K562 (cell line): ENCODE data around the gene MCAT. TPM values are rescaled to one million over a fixed set of nuclear protein-coding genes. Genes with fewer than 3 reads are reported as not detected.

Experiments used
- ATAC-seq: fragments of 200-7000 bp; cut with Tn5 transposase; 3 replicates; pipeline ENCODE4 v1.9.1; 2020; ENCODE audit warnings: moderate library complexity
- BruUV-seq: library from RNA; stranded (reverse); fragments of 400-500 nt; replicated peaks from 2 replicates; lab custom pipeline; 2021; lab: Mats Ljungman, UMichigan
- CTCF ChIA-PET: fragments of 300-600 bp; formaldehyde crosslinking; extraction: SDS; loops from one replicate; lab custom pipeline; 2021; ENCODE audit warnings: low intra/inter-chr PET ratio; lab: Yijun Ruan, JAX
- POLR2A ChIA-PET: fragments of 300-600, 350-650 bp; sonication (Branson Sonifier 250); formaldehyde crosslinking; extraction: SDS; loops from one replicate; lab custom pipeline; 2021; ENCODE audit warnings: antibody characterized with exemption, inconsistent platforms; lab: Yijun Ruan, JAX
- DNase-seq, 4 experiments: peaks; one replicate each; pipeline versions ENCODE4 v3.0.0 to v3.0.0-alpha.2; 2011 to 2018; ENCODE audit warnings: low spot score in 3 of 4, mixed read lengths in 3 of 4; ENCODE audit errors: extremely low read depth in 1 of 4
- FAIRE-seq: peaks from 2 replicates; lab custom pipeline; 2011; peaks lifted over from hg19 to GRCh38; lab: Jason Lieb, UNC
- H2AFZ ChIP-seq: 2 replicates; pipeline ENCODE4 v1.6.0; 2011; ENCODE audit warnings: low read depth, low read length, control low read depth, inconsistent platforms
- H3K27ac ChIP-seq: fragments of 200-600 bp; 3 replicates; pipeline ENCODE4 v1.8.0; 2011; ENCODE audit warnings: low read depth, mild to moderate bottlenecking, control low read depth, inconsistent platforms, low read length, moderate library complexity, mixed read lengths; ENCODE audit errors: extremely low read depth
- H3K27me3 ChIP-seq, 2 experiments: fragments of 300-600 bp in 1 of 2; 2 replicates in 1 of 2; 3 replicates in 1 of 2; pipeline versions ENCODE4 v1.6.0 to v1.8.0; 2011; ENCODE audit warnings: inconsistent platforms in 2 of 2, low read length in 2 of 2, mild to moderate bottlenecking in 1 of 2, mixed read lengths in 1 of 2, moderate library complexity in 1 of 2; ENCODE audit not compliant: control insufficient read depth in 2 of 2, insufficient read depth in 2 of 2
- H3K36me3 ChIP-seq: fragments of 300-600 bp; 3 replicates; pipeline ENCODE4 v1.8.0; 2011; ENCODE audit warnings: mild to moderate bottlenecking, low read length, inconsistent platforms; ENCODE audit not compliant: control insufficient read depth, insufficient read depth
- H3K4me1 ChIP-seq, 2 experiments: fragments of 200-600 bp in 1 of 2; replicated peaks in 1 of 2; 2 replicates in 1 of 2; 3 replicates in 1 of 2; pipeline versions ENCODE4 v1.5.1 to v1.8.0; 2011; ENCODE audit warnings: inconsistent platforms in 2 of 2, low read length in 2 of 2, mild to moderate bottlenecking in 1 of 2, mixed read lengths in 1 of 2, moderate library complexity in 1 of 2; ENCODE audit not compliant: control insufficient read depth in 2 of 2, insufficient read depth in 2 of 2
- H3K4me2 ChIP-seq: 2 replicates; pipeline ENCODE4 v1.6.1; 2011; ENCODE audit warnings: low read length, control low read depth, inconsistent platforms, mixed read lengths; ENCODE audit not compliant: insufficient read depth
- H3K4me3 ChIP-seq: fragments of 200-600 bp; sonication (generic), shearing (Covaris generic); 2 replicates; pipeline ENCODE4 v1.5.1; 2016; ENCODE audit warnings: control low read depth, inconsistent platforms
- H3K79me2 ChIP-seq: fragments of 200-600 bp; 3 replicates; pipeline ENCODE4 v1.8.0; 2011; ENCODE audit warnings: low read length, inconsistent platforms; ENCODE audit not compliant: control insufficient read depth, insufficient read depth
- H3K9ac ChIP-seq, 2 experiments: 2 replicates each; pipeline versions ENCODE4 v1.6.0 to v1.6.1; 2011; ENCODE audit warnings: low read depth in 2 of 2, low read length in 2 of 2, control low read depth in 1 of 2, inconsistent platforms in 1 of 2, mild to moderate bottlenecking in 1 of 2, mixed read lengths in 1 of 2; ENCODE audit not compliant: insufficient read depth in 1 of 2
- H3K9me1 ChIP-seq: one replicate; pipeline ENCODE4 v1.6.0; 2011; ENCODE audit warnings: inconsistent platforms, mild to moderate bottlenecking, low read length, moderate library complexity; ENCODE audit not compliant: control insufficient read depth, insufficient read depth
- H3K9me3 ChIP-seq: replicated peaks from 2 replicates; pipeline ENCODE4 v1.5.1; 2011; ENCODE audit warnings: low read depth, low read length, inconsistent platforms; ENCODE audit not compliant: control insufficient read depth, insufficient read depth
- H4K20me1 ChIP-seq: replicated peaks from 2 replicates; pipeline ENCODE4 v1.6.1; 2011; ENCODE audit warnings: low read length, inconsistent platforms, mixed read lengths; ENCODE audit not compliant: control insufficient read depth, insufficient read depth
- BRD9 ChIP-seq: fragments of 450-650 bp; IDR thresholded peaks from 2 replicates; pipeline ENCODE4 v1.6.1; 2018; ENCODE audit warnings: low read depth; ENCODE audit not compliant: partially characterized antibody
- CBX1 ChIP-seq: sonication (generic); IDR thresholded peaks from 2 replicates; pipeline ENCODE4 v1.6.1; 2016; ENCODE audit warnings: antibody characterized with exemption, low read depth, mild to moderate bottlenecking
- CTBP1 ChIP-seq: fragments of 450-650 bp; IDR thresholded peaks from 2 replicates; pipeline ENCODE4 v1.6.1; 2016; ENCODE audit warnings: borderline replicate concordance
- EGR1 ChIP-seq: fragments of 450-650 bp; conservative IDR thresholded peaks from 2 replicates; pipeline ENCODE4 v1.6.1; 2017; ENCODE audit warnings: mild to moderate bottlenecking
- KAT7 ChIP-seq: sonication (generic); formaldehyde crosslinking; IDR thresholded peaks from 2 replicates; pipeline ENCODE4 v1.8.0; 2022; ENCODE audit warnings: missing genetic modification reagents, mild to moderate bottlenecking, borderline replicate concordance
- PTTG1 ChIP-seq: fragments of 450-650 bp; IDR thresholded peaks from 2 replicates; pipeline ENCODE4 v1.6.1; 2016; ENCODE audit warnings: low read depth, mild to moderate bottlenecking, missing genetic modification characterization, missing compliant biosample characterization
- WGBS: fragments of 100-300 bp; shearing (Covaris generic); methylation state at CpG from one replicate; pipeline ENCODE4 v1.1.6; 2016; ENCODE audit warnings: low coverage, mixed read lengths; ENCODE audit not compliant: insufficient coverage; ENCODE audit errors: missing lambda C conversion rate; 5-methylcytosine and 5-hydroxymethylcytosine counted together
- in situ Hi-C: fragments of 300-500 bp; cut with MboI; formaldehyde crosslinking; loops from 4 replicates; pipeline ENCODE4 v1.15.0; 2018; ENCODE audit warnings: inconsistent platforms, mixed read lengths
- intact Hi-C: fragments of 100-400 bp; cut with micrococcal nuclease; formaldehyde crosslinking; loops from 2 replicates; pipeline ENCODE4 v1.14.2; 2022
- polyA plus RNA-seq, 8 experiments: library from polyadenylated mRNA; depleted of rRNA in 4 of 8; stranded (reverse) in 5 of 8; unstranded in 3 of 8; fragments of >200 nt; fragmentation: Nextera tagmentation in 2 of 8; fragmentation: Illumina TruSeq in 1 of 8; extraction: Ambion mirVana in 2 of 8; extraction: Trizol in 1 of 8; gene quantifications; 2 replicates each; pipeline versions ENCODE4 v1.2.1 to v1.2.3, GENCODE V29; 2011 to 2014; ENCODE audit warnings: inconsistent platforms in 1 of 8, missing spikeins in 1 of 8
- total RNA-seq, 7 experiments: library from RNA; depleted of rRNA in 6 of 7; stranded (reverse); fragments of >200 nt in 6 of 7; fragmentation: Illumina TruSeq in 2 of 7; extraction: Trizol in 2 of 7; gene quantifications; 2 replicates each; pipeline versions ENCODE4 v1.2.1 to v1.2.3, GENCODE V29; 2011 to 2021; ENCODE audit warnings: low replicate concordance in 1 of 7
- TF ChIP-seq, protein P1 (sequence below): sonication (generic); IDR thresholded peaks from 2 replicates; pipeline ENCODE4 v1.6.1; 2016
- TF ChIP-seq, protein P2 (sequence below), 2 experiments: fragments of 450-650 bp in 1 of 2; IDR thresholded peaks; 2 replicates each; pipeline ENCODE4 v1.6.1; 2011 to 2017; ENCODE audit warnings: low read depth in 2 of 2, antibody characterized with exemption in 1 of 2, borderline replicate concordance in 1 of 2, low read length in 1 of 2, mild to moderate bottlenecking in 1 of 2, mixed read lengths in 1 of 2; ENCODE audit not compliant: control insufficient read depth in 1 of 2
- TF ChIP-seq, protein P3 (sequence below): fragments of 250-450 bp; sonication (Bioruptor Pico); IDR thresholded peaks from 2 replicates; pipeline ENCODE4 v1.8.0; 2022; ENCODE audit warnings: inconsistent platforms, mild to moderate bottlenecking, moderate library complexity, borderline replicate concordance
- TF ChIP-seq, protein P4 (sequence below): sonication (generic); formaldehyde crosslinking; IDR thresholded peaks from 2 replicates; pipeline ENCODE4 v1.8.0; 2022; ENCODE audit warnings: missing genetic modification reagents, mild to moderate bottlenecking, borderline replicate concordance

MCAT gene
- total and polyA plus RNA-seq, 9 of the 15 experiments (the other 6 are each of a cell fraction or from before 2014, with no cell fraction given) = 3.3 to 27.8 (median 13.9) TPM

DNA sequence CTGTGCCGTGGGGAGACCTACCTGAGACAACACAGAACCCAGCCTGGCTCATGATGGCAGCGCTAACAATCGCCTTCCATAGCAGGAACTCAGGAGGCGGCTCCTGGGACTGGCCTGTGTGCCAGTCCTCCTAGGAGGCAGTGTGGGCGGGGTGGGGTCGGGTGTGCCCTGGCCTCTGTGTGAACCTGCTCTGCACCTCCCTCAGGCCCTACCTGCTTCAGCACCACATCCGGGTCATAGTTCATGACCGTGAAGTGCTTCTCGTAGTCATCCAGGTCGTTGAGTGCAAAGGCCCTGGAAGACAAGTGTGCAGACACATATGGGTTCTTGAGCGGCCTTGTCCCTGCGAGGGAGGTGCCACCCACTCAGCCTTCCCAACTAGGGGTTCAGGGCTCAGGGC is 28.4 kb upstream of the MCAT start:
- BruUV-seq = no TSS peak
- DNase-seq (no peak), ATAC-seq (no peak), FAIRE-seq (no peak)
- WGBS = 74% methylated on average over 8 of the region's 12 CpGs
- intact Hi-C loops (no loop called here), in situ Hi-C loops (no loop called here)
- Histone ChIP-seq H3K9ac (no peak overlapping the region; a peak in 1 of 4 replicates), H3K4me1 (peaks cover 3 to 38% of the 10 kb centered on the region in 2 experiments; a peak in 4 of 5 replicates), H4K20me1 (no peaks in the 10 kb centered on the region), H2AFZ (no peak overlapping the region), H3K9me1 (no peaks in the 10 kb centered on the region), H3K27ac (no peak overlapping the region), H3K9me3 (no peaks in the 10 kb centered on the region), H3K27me3 (no peaks in the 10 kb centered on the region), H3K4me2 (no peak overlapping the region), H3K79me2 (no peaks in the 10 kb centered on the region), H3K36me3 (peaks cover 91% of the 10 kb centered on the region), H3K4me3 (no peak overlapping the region)
- TF ChIP-seq, protein P1, sequence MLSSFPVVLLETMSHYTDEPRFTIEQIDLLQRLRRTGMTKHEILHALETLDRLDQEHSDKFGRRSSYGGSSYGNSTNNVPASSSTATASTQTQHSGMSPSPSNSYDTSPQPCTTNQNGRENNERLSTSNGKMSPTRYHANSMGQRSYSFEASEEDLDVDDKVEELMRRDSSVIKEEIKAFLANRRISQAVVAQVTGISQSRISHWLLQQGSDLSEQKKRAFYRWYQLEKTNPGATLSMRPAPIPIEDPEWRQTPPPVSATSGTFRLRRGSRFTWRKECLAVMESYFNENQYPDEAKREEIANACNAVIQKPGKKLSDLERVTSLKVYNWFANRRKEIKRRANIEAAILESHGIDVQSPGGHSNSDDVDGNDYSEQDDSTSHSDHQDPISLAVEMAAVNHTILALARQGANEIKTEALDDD = no peak
- TF ChIP-seq KAT7 (CRISPR knock-in tag) (no peak), PTTG1 (tag) (no peak), CTBP1 (no peak), BRD9 (no peak), EGR1 (no peak), CBX1 (no peak)
- TF ChIP-seq, protein P2, sequence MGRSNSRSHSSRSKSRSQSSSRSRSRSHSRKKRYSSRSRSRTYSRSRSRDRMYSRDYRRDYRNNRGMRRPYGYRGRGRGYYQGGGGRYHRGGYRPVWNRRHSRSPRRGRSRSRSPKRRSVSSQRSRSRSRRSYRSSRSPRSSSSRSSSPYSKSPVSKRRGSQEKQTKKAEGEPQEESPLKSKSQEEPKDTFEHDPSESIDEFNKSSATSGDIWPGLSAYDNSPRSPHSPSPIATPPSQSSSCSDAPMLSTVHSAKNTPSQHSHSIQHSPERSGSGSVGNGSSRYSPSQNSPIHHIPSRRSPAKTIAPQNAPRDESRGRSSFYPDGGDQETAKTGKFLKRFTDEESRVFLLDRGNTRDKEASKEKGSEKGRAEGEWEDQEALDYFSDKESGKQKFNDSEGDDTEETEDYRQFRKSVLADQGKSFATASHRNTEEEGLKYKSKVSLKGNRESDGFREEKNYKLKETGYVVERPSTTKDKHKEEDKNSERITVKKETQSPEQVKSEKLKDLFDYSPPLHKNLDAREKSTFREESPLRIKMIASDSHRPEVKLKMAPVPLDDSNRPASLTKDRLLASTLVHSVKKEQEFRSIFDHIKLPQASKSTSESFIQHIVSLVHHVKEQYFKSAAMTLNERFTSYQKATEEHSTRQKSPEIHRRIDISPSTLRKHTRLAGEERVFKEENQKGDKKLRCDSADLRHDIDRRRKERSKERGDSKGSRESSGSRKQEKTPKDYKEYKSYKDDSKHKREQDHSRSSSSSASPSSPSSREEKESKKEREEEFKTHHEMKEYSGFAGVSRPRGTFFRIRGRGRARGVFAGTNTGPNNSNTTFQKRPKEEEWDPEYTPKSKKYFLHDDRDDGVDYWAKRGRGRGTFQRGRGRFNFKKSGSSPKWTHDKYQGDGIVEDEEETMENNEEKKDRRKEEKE (IDR thresholded peaks at IDR 0.05; ENCODE audit: borderline replicate concordance in 1 of 2, control insufficient read depth in 1 of 2, low read depth in 2 of 2, low read length in 1 of 2) = no peak
- TF ChIP-seq, protein P3, sequence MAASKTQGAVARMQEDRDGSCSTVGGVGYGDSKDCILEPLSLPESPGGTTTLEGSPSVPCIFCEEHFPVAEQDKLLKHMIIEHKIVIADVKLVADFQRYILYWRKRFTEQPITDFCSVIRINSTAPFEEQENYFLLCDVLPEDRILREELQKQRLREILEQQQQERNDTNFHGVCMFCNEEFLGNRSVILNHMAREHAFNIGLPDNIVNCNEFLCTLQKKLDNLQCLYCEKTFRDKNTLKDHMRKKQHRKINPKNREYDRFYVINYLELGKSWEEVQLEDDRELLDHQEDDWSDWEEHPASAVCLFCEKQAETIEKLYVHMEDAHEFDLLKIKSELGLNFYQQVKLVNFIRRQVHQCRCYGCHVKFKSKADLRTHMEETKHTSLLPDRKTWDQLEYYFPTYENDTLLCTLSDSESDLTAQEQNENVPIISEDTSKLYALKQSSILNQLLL (CRISPR knock-in tag) = no peak
- TF ChIP-seq, protein P4, sequence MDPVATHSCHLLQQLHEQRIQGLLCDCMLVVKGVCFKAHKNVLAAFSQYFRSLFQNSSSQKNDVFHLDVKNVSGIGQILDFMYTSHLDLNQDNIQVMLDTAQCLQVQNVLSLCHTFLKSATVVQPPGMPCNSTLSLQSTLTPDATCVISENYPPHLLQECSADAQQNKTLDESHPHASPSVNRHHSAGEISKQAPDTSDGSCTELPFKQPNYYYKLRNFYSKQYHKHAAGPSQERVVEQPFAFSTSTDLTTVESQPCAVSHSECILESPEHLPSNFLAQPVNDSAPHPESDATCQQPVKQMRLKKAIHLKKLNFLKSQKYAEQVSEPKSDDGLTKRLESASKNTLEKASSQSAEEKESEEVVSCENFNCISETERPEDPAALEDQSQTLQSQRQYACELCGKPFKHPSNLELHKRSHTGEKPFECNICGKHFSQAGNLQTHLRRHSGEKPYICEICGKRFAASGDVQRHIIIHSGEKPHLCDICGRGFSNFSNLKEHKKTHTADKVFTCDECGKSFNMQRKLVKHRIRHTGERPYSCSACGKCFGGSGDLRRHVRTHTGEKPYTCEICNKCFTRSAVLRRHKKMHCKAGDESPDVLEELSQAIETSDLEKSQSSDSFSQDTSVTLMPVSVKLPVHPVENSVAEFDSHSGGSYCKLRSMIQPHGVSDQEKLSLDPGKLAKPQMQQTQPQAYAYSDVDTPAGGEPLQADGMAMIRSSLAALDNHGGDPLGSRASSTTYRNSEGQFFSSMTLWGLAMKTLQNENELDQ (CRISPR knock-in tag) = no peak
- POLR2A ChIA-PET = interaction anchor here (0.6 to 1.5 kb wide), 2 partner anchors 13 to 355 kb away, joined by 3 to 5 read pairs; no protein-coding TSS in a partner anchor
- CTCF ChIA-PET = no interaction called here
